ENCODE results near the gene CAND2. TPM values are rescaled to one million over a fixed set of nuclear protein-coding genes. Genes with fewer than 3 reads are reported as not detected.

Gene CAND2
- total RNA-seq, 2 experiments from 2014 or later = 0.15 TPM; not detected in 1

GRCh38 chr3:12799525-12800440 lies 3.3 kb downstream of the CAND2 start:
- H3K4me1 Mint-ChIP-seq = peaks cover 3% of the 10 kb centered on the region
- DNase-seq = no peak
- CTCF ChIA-PET = interaction anchor here (0.6 to 2.3 kb wide), 3 partner anchors 11 to 545 kb away, joined by 3 to 16 read pairs (median 3); no protein-coding TSS in a partner anchor
- no peaks in the 10 kb centered on the region for H3K36me3 Mint-ChIP-seq (ENCODE audit: low read depth)
- H3K27me3 Mint-ChIP-seq = peaks cover 22% of the 10 kb centered on the region
- H3K9me3 Mint-ChIP-seq = no peaks in the 10 kb centered on the region
- H3K4me3 Mint-ChIP-seq = no peak overlapping the region
- POLR2A ChIA-PET = no interaction called here
- no peak overlapping the region for H3K27ac Mint-ChIP-seq

- DNase-seq = no peak
- Mint-ChIP-seq H3K4me1 (no peaks in the 10 kb centered on the region), H3K36me3 (ENCODE audit: low read depth) (no peaks in the 10 kb centered on the region), H3K9me3 (no peaks in the 10 kb centered on the region), H3K27ac (no peak overlapping the region), H3K4me3 (no peak overlapping the region), H3K27me3 (no peaks in the 10 kb centered on the region)
- ChIA-PET POLR2A (no interaction called here), CTCF (no interaction called here)
Measured at GRCh38 chr3:12803371-12803770, 6.9 kb downstream of the CAND2 start.

- Mint-ChIP-seq H3K9me3 (no peaks in the 10 kb centered on the region), H3K36me3 (ENCODE audit: low read depth) (no peaks in the 10 kb centered on the region), H3K27ac (no peak overlapping the region), H3K4me3 (no peak overlapping the region), H3K4me1 (peaks cover 7% of the 10 kb centered on the region), H3K27me3 (peaks cover 4% of the 10 kb centered on the region)
- ChIA-PET CTCF (interaction anchor here (1.4 kb wide), 1 partner anchor 16 kb away, joined by 3 read pairs; no protein-coding TSS in a partner anchor), POLR2A (no interaction called here)
- no peak for DNase-seq
Measured at GRCh38 chr3:12807066-12807465, 10.6 kb downstream of the CAND2 start.

DNA sequence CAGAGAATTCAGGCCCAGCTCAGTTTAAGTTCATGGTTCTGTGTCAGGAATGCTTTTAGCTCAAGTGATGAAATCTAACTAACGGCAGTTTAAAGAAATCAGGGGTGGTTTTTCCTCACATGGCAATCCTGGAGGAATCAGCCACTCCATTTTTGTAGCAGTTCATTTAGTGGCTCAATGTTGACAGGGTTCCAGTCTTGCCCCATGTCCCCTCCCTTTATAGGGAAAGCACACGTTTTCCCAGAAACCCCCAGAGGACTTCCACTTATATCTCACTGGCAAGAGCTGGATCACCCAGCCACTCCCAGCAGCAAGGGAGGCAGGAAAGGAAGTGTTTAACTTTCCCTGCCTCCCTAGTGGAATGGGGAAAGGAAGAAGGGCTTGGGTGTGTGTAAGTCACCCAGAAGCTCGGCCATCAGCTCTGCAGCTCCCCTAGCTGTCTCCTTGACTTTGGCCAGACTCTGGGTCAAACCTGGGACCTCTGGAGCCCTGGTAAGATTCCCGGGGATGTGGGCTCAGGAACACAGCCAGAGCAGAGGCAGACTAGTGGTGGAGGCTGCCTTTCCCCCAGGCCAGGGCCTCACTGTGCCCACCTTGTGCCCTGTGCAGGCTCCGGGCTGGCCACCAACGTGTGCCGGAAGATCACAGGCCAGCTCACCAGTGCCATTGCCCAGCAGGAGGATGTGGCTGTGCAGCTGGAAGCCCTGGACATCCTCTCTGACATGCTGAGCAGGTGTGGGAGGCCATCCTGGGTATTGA lies 11.3 kb downstream of the CAND2 start:
- DNase-seq = no peak
- Mint-ChIP-seq H3K4me3 (no peak overlapping the region), H3K4me1 (peaks cover 7% of the 10 kb centered on the region), H3K27ac (no peak overlapping the region), H3K36me3 (ENCODE audit: low read depth) (no peaks in the 10 kb centered on the region), H3K9me3 (no peaks in the 10 kb centered on the region), H3K27me3 (peaks cover 4% of the 10 kb centered on the region)
- ChIA-PET CTCF (interaction anchor here (1.4 to 3.7 kb wide), 2 partner anchors 12 to 15 kb away, joined by 3 to 18 read pairs; partner anchors contain the start of gene CAND2), POLR2A (no interaction called here)

- no peak for DNase-seq
- H3K4me3 Mint-ChIP-seq = no peak overlapping the region
- ChIA-PET CTCF (interaction anchor here (3.7 kb wide), 1 partner anchor 12 kb away, joined by 18 read pairs; the partner anchor contains the start of gene CAND2), POLR2A (no interaction called here)
- H3K27me3 Mint-ChIP-seq = peaks cover 4% of the 10 kb centered on the region
- H3K9me3 Mint-ChIP-seq = no peaks in the 10 kb centered on the region
- H3K36me3 Mint-ChIP-seq (ENCODE audit: low read depth) = no peaks in the 10 kb centered on the region
- no peak overlapping the region for H3K27ac Mint-ChIP-seq
- H3K4me1 Mint-ChIP-seq = peaks cover 7% of the 10 kb centered on the region
Measured at GRCh38 chr3:12808587-12808986, 12.1 kb downstream of the CAND2 start.

- Mint-ChIP-seq H3K4me1 (peaks cover 7% of the 10 kb centered on the region), H3K27me3 (peaks cover 4% of the 10 kb centered on the region), H3K9me3 (no peaks in the 10 kb centered on the region), H3K36me3 (ENCODE audit: low read depth) (no peaks in the 10 kb centered on the region), H3K27ac (no peak overlapping the region), H3K4me3 (peak overlapping the region; percentile 47)
- ChIA-PET CTCF (interaction anchor here (1.8 to 3.7 kb wide), 5 partner anchors 8 to 82 kb away, joined by 7 to 29 read pairs (median 15); partner anchors contain the start of gene CAND2), POLR2A (interaction anchor here (1.6 to 1.7 kb wide), 2 partner anchors 13 to 32 kb away, joined by 6 to 12 read pairs; partner anchors contain the start of genes CAND2 and RPL32)
- DNase-seq = no peak
Measured at GRCh38 chr3:12809001-12809400, 12.5 kb downstream of the CAND2 start.

DNA sequence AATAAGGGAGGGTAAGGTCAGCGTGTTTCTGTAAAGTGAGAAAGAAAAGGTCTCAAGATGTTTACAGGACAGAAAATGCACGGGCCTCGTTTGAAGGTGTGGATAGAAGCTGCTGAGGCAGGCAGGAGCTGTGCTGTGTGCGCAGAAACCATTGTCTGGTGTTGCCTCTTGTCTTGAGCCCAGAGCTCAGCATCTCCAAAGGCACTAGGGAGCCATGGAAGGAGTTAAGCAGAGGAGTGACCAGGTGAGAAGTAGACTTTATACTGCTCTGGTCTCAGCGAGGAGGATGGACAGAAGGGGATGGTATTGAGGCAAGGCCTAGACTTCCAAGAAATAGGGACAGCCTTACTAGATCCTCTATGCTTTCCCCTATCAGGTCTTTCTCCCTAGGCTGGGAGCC lies 13.0 kb downstream of the CAND2 start:
- CTCF ChIA-PET = interaction anchor here (0.9 to 3.7 kb wide), 14 partner anchors 8 to 147 kb away, joined by 3 to 29 read pairs (median 12); partner anchors contain the start of genes CAND2 and RPL32
- no peak overlapping the region for H3K27ac Mint-ChIP-seq
- POLR2A ChIA-PET = interaction anchor here (1.2 to 1.7 kb wide), 3 partner anchors 13 to 32 kb away, joined by 3 to 12 read pairs (median 6); partner anchors contain the start of genes CAND2 and RPL32
- no peaks in the 10 kb centered on the region for H3K9me3 Mint-ChIP-seq
- H3K27me3 Mint-ChIP-seq = peaks cover 4% of the 10 kb centered on the region
- no peaks in the 10 kb centered on the region for H3K36me3 Mint-ChIP-seq (ENCODE audit: low read depth)
- peak overlapping the region; percentile 47 for H3K4me3 Mint-ChIP-seq
- DNase-seq = no peak
- H3K4me1 Mint-ChIP-seq = peaks cover 7% of the 10 kb centered on the region

DNA sequence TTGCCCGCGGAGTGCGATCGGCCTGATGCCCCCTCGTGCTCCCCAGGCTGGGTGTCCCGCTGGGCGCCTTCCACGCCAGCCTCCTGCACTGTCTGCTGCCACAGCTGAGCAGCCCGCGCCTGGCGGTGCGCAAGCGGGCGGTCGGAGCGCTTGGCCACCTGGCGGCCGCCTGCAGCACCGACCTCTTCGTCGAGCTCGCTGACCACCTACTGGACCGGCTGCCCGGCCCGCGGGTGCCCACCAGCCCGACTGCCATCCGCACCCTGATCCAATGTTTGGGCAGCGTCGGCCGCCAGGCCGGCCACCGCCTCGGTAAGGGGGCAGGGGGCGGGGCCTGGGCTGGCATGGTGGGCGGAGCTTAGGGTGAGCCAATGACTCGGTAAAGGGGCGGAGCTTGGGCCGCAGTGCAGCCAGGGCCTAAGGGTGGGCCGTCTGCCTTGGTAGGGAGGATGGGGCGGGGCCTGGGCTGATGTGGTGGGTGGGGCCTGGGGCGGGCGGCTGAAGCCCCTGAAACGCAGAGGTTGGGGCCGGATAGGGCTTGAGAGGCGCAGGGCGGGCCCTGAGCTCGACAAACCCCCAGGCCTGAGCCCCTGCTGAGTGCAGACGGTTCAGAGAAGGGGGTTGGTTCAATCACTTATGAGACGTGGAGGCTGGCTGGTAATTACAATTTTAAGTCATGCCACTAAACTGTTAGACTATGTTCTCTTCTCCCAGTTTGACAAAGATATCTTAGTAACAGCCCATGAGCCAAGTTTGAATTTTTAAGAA lies 13.7 kb downstream of the CAND2 start:
- H3K27me3 Mint-ChIP-seq = peaks cover 4% of the 10 kb centered on the region
- H3K27ac Mint-ChIP-seq = no peak overlapping the region
- DNase-seq = peak; percentile 90
- peaks cover 7% of the 10 kb centered on the region for H3K4me1 Mint-ChIP-seq
- peak overlapping the region; percentile 32 for H3K4me3 Mint-ChIP-seq
- CTCF ChIA-PET = interaction anchor here (0.6 to 3.7 kb wide), 24 partner anchors 9 to 202 kb away, joined by 3 to 29 read pairs (median 4); partner anchors contain the start of genes CAND2 and RPL32
- no peaks in the 10 kb centered on the region for H3K36me3 Mint-ChIP-seq (ENCODE audit: low read depth)
- POLR2A ChIA-PET = interaction anchor here (1.2 to 1.7 kb wide), 3 partner anchors 14 to 31 kb away, joined by 3 to 12 read pairs (median 6); partner anchors contain the start of genes CAND2 and RPL32
- no peaks in the 10 kb centered on the region for H3K9me3 Mint-ChIP-seq

DNA sequence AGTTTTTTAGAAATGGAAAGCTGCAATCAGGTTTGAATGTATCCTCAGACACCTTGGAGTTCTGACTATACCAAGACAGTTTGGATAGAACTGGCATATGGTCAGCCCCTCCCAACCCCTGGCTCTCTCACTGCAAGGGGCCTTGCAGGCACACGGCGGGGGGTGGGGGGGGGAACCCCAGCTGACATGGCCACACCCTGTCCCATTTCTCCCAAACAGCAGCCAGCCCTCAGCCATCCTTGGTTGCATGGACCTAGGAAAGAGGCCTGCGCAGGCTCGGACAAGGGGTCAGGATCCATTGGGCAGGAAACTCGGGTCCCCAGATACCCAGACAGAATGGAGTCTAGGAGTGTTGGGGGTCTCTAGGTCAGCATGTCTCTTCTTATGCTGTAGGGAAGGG lies 14.5 kb downstream of the CAND2 start:
- peaks cover 7% of the 10 kb centered on the region for H3K4me1 Mint-ChIP-seq

GRCh38 chr3:12812812-12813211 lies 16.3 kb downstream of the CAND2 start:
- H3K9me3 Mint-ChIP-seq = no peaks in the 10 kb centered on the region
- no peak overlapping the region for H3K4me3 Mint-ChIP-seq
- ChIA-PET POLR2A (no interaction called here), CTCF (interaction anchor here (1.0 kb wide), 1 partner anchor 24 kb away, joined by 3 read pairs; no protein-coding TSS in a partner anchor)
- H3K4me1 Mint-ChIP-seq = peaks cover 7% of the 10 kb centered on the region
- no peak overlapping the region for H3K27ac Mint-ChIP-seq
- DNase-seq = no peak
- no peaks in the 10 kb centered on the region for H3K36me3 Mint-ChIP-seq (ENCODE audit: low read depth)
- peaks cover 4% of the 10 kb centered on the region for H3K27me3 Mint-ChIP-seq

More for the DNA sequence above, 14.5 kb downstream of the CAND2 start:
- ChIA-PET CTCF (interaction anchor here (1.5 to 3.7 kb wide), 7 partner anchors 9 to 80 kb away, joined by 5 to 23 read pairs (median 16); partner anchors contain the start of genes CAND2 and RPL32), POLR2A (no interaction called here)
- Mint-ChIP-seq H3K27me3 (peaks cover 4% of the 10 kb centered on the region), H3K4me3 (peak overlapping the region; percentile 16), H3K9me3 (no peaks in the 10 kb centered on the region), H3K27ac (no peak overlapping the region), H3K36me3 (ENCODE audit: low read depth) (no peaks in the 10 kb centered on the region)
- no peak for DNase-seq

- no peak overlapping the region for H3K4me3 Mint-ChIP-seq
- DNase-seq = no peak
- H3K27ac Mint-ChIP-seq = no peak overlapping the region
- H3K27me3 Mint-ChIP-seq = peaks cover 4% of the 10 kb centered on the region
- ChIA-PET POLR2A (no interaction called here), CTCF (interaction anchor here (1.0 kb wide), 1 partner anchor 25 kb away, joined by 3 read pairs; no protein-coding TSS in a partner anchor)
- no peaks in the 10 kb centered on the region for H3K36me3 Mint-ChIP-seq (ENCODE audit: low read depth)
- H3K9me3 Mint-ChIP-seq = no peaks in the 10 kb centered on the region
- H3K4me1 Mint-ChIP-seq = peaks cover 7% of the 10 kb centered on the region
Measured at GRCh38 chr3:12813967-12814366, 17.5 kb downstream of the CAND2 start.

GRCh38 chr3:12815078-12815477 lies 18.6 kb downstream of the CAND2 start:
- POLR2A ChIA-PET = no interaction called here
- CTCF ChIA-PET = no interaction called here
- H3K4me3 Mint-ChIP-seq = no peak overlapping the region

More at GRCh38 chr3:12815078-12815477, 18.6 kb downstream of the CAND2 start:
- peaks cover 4% of the 10 kb centered on the region for H3K4me1 Mint-ChIP-seq
- no peak overlapping the region for H3K27ac Mint-ChIP-seq
- no peak for DNase-seq
- no peaks in the 10 kb centered on the region for H3K9me3 Mint-ChIP-seq
- H3K27me3 Mint-ChIP-seq = no peaks in the 10 kb centered on the region
- no peaks in the 10 kb centered on the region for H3K36me3 Mint-ChIP-seq (ENCODE audit: low read depth)

Data from activated CD4-positive, alpha-beta memory T cell treated with anti-CD3 and anti-CD28 coated beads, Interleukin-2, amount 10 ng/mL, durations not matched to agents 7 days and 5 days (primary cell).